Transverse colon (tissue), 4 donors: ENCODE results near the gene KREMEN1. TPM values are rescaled to one million over a fixed set of nuclear protein-coding genes. Genes with fewer than 3 reads are reported as not detected.

Experiments used
- small RNA-seq, 4 donors: library from RNA; depleted of rRNA; stranded (forward); fragments of <200 nt; gene quantifications; one replicate each; pipeline ENCODE3, GENCODE V24; 2016
- total RNA-seq, 4 donors: library from RNA; depleted of rRNA; stranded (reverse); fragments of >200 nt; gene quantifications; one replicate each; pipeline ENCODE4 v1.1.0, GENCODE V29; 2016

Gene KREMEN1
- total RNA-seq, 4 donors from 2014 or later: 5.2 to 39.2 (median 20.1) TPM

Small RNA genes lying within 50 kb of the gene (small RNA-seq; reads per million reads assigned to genes)
- gene RNU6-1219P (0 reads per million in 4 donors), gene RNU6-810P (0 reads per million in 4 donors)

Other genes with a start within 250 kb of the KREMEN1 start
- gene ZNRF3, start 189.5 kb upstream of the KREMEN1 start, total RNA-seq: 10 to 100 TPM in 1 of 4 donors, 1 to 10 TPM in 3; 4.5 to 10.7 (median 8.3) TPM
- not detected for gene C22orf31, start 11.2 kb upstream of the KREMEN1 start, total RNA-seq
- gene EMID1, start 132.9 kb downstream of the KREMEN1 start, total RNA-seq: 10 to 100 TPM in 1 of 4 donors, 1 to 10 TPM in 1, under 1 TPM in 1, not detected in 1; 0.68 to 53.9 (median 1.9) TPM
- gene RHBDD3, start 194.9 kb downstream of the KREMEN1 start, total RNA-seq: 100 to 1,000 TPM in 1 of 4 donors, 10 to 100 TPM in 3; 20.9 to 131 (median 31.5) TPM
- 100 to 1,000 TPM; 196 to 318 (median 205) TPM for gene EWSR1, start 195.2 kb downstream of the KREMEN1 start, total RNA-seq
- 10 to 100 TPM; 21.1 to 81.0 (median 43.6) TPM for gene GAS2L1, start 233.6 kb downstream of the KREMEN1 start, total RNA-seq
- gene RASL10A, start 242.7 kb downstream of the KREMEN1 start, total RNA-seq: 1 to 10 TPM in 3 of 4 donors, not detected in 1; 1.2 to 5.0 (median 2.4) TPM